ENCODE results near the gene LCN10.
A peak's percentile ranks its signal among the peaks of the same experiment; 100 is the strongest.

Gene LCN10

DNA sequence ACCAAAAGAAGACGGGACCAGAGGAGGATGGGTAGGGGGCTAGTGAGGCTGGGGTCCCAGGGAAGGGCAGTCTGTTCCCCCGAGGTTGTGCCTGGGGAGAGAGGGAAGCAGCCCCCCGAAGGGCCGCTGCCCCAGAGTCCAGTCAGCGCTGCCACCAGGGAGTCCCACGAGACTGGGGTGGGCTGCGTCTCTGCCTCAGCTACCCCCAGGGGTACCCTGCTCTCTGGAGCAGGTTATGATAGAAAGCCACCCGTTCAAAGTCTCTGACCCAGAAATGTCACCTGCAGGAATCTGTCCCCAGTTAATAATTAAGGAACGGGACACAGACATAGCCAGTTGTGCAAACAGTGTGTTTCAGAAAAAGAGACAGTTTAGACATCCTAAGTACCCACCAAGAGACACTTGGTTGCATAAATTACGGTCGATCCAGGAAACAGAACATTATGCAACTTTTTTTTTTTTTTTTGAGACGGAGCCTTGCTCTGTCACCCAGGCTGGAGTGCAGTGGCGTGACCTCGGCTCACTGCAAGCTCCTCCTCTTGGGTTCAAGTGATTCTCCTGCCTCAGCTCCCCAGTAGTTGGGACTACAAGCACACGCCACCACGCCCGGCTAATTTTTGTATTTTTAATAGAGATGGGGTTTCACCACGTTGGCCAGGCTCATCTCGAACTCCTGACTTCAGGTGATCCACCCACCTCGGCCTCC, 44.8 kb downstream of the LCN10 start:
- no peak for FAIRE-seq

DNA sequence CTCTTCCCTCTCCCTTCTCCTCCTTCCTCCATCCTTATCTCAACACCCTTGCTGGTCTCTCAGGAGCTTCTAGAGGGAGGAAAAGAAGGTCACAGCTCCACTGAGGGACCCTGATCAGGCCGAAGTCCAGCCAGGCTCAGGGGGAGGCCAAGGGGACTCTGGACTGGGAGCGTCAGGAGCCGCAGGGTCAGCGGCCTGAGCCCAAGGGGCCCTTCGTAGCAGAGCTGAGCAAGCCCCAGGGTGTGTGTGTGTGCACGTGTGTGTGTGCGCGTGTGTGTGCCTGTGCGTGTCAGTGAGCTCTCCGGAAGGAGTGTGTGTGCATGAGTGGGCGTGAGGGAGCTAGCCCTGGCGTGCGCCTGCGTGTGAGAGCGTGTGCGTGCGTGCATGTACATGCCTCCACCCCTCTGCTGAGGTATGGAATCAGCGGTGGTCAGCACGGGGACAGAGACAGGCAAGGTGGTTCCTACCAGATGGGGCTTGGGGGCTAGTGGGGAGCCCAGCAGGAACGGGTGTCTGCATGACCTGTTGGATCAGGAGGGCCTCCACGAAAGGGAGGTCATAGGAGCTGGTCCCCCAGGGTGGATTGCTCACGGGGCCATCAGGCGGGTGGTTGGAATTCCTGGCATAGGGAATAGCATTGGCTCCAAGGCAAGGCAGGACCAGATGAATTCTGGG, 45.5 kb downstream of the LCN10 start:
- FAIRE-seq, result no peak

DNA sequence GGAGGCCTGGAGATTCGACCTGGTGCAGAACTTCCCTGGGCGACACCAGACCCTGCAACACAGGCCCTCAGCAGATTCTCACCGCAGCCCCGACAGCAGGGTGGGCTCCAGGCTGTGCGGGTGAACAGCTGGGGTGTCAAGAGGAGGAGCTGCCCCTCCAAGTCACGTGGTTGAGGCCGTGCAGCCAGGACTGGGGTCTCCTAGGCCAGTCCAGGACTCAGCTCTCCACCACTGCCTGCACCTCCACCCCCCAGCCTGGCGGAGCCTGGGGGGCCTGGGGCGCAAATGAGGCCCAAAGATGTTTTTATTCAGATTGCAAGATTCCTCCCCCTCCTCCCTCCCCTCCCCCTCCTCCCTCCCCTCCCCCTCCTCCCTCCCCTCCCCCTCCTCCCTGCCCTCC, 46.2 kb downstream of the LCN10 start:
- FAIRE-seq, result no peak

DNA sequence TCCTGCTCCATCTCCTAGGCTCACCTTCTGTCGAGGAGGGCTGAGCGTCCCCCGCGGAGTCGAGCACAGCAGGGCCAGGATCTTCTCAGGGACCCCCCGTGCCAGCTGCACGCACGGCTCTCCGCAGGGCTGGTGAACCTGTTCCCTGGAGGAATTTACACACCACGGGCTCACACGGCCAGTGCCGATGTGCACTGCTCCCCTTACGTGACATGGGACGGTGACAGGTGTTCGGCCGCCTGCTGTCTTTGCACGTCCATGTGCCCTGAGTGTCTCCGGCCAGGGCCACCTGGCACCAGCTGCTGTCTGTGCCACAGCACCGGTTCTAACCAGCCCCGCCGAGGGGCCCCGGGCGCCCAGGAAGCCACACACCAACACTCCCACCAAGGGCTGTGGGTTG, 46.8 kb downstream of the LCN10 start:
- FAIRE-seq, result no peak

DNA sequence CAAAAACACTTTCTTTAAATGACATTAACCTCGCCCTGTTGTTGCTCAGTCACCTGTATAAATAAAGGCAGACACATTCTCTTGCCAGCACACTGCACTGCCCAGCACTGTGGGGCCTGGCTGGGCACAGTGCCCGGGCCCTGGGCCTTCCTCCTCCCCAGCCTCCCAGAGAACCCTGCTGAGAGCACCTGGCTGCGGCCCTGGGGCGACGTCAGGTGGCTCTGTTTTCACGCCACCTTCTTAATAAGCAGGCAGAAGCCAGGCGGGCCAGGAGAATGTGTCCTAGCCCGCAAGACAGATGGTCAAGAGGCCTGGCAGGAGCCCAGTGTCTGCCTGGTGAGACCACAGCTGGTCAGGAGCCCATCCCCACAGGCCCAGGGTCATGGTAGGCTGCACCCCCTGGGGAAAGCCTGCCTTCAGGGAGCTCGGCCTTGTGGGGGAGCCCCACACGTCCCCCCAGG, 47.3 kb downstream of the LCN10 start:
- no peak for FAIRE-seq

DNA sequence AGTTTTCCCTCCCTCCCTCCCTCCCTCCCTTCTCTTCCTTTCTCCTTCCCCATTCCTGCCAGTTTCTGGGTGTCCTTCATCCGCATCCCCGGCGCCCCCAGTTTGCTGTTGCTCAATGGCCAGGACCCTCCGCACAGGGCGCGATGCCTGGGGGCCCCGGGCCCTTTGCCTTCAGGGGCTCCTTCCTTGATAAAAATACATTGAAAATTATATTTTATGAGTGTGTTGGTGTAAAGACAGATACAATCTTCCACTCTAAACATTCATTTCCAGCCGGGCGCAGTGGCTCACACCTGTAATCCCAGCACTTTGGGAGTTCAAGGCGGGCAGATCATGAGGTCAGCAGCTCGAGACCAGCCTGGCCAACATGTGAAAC, 47.9 kb downstream of the LCN10 start:
- no peak for FAIRE-seq

DNA sequence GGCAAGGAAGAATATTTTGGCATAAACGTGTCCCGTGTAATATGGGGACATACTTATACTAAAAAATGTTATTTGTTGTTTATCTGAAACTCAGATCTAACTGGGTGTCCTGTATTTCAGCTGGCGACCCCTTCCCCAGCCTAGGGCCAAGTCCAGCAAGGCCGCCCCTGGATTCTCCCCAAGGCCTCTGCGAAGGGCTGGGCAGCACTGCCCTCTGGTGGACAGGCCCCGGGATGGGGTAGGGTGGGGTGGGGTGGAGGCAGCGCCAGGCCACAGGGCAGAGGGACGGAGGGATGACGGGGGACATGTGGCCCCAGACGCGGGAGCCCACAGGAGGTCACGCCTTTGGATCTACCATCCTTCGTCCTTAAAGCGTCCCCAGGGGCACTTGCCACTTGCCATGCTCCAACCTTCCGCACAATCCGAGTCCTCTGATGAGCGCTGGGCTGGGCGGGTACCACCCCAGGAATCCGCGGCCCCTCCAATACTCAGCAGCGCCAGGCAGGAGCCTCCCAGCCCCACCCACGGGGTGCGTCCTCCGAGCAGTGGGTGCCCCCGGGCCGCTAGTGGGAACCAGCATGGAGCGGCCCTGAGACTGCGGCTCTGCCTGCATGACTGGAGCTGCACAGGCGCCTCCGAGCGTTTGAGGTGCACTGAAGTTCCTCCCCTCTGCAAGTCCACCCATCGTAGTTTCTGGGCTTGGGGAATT, 48.4 kb downstream of the LCN10 start:
- no peak for FAIRE-seq

DNA sequence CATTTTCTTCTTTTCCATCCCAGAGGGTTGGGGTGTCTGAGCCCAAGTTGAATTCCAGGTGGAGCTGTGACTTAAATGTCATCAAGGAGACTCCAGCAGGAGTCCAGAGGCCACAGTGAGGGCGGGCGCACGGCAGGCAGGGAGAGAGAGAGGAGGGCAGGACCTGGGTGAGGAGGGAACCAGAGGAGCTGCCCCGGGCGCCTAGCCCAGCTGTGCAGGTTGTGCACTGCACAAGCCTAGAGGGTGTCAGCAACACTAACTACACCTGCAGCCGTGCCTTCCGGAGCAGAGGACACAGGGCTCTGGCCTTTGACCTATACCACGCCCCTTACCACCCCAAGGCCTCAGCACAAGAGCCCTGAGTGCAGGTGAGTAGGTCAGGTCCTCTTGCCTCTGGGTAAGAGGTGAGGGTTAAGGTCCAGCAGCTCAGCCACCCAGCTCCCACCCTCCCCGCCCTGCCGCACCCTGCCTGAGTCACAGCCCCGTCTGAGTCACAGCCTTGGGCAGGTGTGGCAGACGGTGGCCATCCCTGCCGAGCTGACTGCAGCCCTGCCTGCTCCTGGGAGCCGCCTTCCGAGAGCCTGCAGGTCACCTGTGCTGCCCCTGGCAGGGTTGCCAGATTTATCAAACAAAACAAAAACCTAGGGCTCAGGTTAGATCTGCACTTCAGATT, 49.1 kb downstream of the LCN10 start:
- no peak for FAIRE-seq

DNA sequence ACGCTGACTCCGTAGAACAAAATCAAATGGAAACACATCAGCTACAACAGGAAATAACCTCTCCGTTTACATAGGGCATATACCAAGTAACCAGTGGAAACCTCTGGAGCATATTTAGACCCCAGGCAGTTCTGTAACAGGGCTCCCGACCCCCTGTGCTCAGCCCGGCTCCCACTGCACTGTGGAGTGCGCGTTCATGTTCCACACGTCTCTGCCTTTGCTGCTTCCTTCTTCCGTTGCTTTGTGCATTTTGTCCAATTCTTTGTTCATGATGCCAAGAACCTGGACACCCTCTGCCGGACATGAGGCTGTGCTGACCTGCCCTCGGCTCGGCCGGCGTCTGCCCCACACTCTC, 49.6 kb downstream of the LCN10 start:
- no peak for FAIRE-seq

DNA sequence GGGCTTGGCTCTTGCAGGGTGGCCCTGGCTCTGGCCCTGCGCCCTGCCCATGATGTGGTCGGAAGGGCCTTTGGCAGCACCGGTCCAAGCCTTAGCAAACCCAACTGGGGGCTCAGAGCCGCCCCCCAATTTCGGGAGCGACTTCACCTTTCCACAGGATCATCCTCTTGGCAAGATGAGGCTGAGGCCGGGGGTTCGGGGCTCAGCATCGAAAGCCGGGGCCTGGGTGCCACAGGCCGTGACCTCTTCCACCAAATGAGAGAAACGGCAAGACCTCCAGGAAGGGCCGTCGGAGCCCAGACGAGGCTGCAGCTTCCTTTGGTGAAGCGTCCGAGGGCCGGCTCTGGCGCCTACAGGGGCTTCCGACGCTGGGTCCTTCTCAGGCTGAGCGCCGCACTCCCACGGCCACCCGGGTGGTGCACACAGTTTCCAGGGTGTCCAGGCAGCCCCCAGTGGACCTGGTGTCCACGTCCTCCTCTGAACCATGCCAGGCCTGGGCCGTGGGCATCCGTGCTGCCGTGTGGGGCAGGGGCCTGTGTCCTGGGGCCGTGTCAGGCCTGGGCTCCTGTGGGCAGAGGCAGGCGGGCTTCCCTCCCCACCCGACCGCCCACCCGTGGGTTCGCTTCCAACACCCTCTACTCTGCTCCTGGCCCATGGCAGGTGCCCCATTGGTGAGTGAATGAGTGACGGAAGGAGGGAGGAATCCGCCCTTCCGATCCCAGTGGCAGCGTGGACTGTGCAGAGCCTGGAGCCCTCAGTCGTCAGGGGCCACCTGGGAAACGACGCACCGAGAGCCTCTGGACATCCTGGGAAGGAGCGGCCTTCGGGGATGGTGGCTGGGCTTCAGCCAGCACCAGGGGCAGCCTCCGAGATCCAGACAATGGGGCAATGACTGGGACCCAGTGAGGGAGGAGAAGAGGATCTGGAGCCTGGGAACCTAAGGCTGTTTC, 50.3 kb downstream of the LCN10 start:
- FAIRE-seq, result no peak

DNA sequence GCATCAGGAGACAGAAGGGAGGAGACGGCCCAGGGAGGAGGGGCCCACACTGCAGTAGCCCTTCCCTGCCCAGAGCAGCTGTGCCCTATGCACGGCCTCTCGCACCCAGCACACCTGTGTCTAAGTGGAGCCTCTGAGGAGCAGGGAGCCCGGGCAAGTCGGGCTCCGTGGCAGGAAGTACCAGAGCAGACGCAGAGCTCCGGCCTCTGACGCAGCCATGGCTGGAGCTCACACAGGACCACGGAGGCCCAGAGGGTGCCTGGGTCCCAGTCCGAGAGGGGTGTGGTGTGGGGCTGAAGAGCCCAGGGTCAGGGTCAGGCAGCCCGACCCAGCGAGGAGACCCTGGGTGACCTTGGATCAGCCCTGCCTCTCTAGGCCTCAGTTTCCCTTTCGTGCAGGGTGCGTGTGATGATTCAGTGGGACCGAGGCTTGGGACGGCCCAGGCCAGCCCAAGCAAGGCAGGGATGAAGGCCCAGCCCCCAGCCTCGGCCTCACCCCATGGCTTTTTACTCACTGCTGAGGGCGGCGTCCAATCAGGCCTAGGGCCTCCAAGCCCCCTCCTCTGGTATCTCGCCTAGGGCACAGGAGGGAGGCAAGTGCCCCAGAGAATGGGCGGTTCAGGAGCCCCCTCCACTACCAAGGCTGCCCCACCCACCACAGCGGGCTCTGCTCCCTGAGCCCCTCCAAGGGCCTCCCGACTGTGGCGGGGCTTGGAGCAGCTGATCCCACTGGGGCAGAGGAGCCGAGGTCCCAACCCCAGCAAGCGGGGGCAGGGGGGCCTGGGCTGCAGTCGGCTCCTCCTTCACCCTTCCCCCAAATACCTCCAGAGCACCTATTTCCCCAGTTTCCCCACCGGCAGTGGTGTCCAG, 51.2 kb downstream of the LCN10 start:
- no peak for FAIRE-seq

DNA sequence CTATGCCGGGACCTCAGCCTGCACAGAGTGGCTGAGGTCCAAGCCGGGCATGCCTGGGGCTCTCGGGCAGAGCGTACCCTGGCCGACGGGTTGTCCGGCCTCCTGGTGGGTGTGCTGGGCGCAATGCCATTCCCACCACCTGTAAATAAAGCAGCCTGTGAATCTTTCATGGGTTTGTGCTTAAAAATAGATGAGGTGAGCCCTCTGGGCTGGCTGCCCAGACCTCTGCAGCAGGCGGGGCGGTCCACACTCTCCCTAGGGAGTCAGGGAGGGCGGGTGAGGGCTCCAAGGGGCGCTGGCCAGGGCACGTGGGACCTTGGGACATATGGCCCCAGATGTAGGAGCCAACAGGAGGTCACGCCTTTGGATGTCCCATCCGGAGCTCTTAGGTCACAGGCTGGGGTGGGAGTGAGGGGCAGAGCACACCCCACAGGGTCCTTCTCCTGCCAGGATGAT, 51.9 kb downstream of the LCN10 start:
- no peak for FAIRE-seq

DNA sequence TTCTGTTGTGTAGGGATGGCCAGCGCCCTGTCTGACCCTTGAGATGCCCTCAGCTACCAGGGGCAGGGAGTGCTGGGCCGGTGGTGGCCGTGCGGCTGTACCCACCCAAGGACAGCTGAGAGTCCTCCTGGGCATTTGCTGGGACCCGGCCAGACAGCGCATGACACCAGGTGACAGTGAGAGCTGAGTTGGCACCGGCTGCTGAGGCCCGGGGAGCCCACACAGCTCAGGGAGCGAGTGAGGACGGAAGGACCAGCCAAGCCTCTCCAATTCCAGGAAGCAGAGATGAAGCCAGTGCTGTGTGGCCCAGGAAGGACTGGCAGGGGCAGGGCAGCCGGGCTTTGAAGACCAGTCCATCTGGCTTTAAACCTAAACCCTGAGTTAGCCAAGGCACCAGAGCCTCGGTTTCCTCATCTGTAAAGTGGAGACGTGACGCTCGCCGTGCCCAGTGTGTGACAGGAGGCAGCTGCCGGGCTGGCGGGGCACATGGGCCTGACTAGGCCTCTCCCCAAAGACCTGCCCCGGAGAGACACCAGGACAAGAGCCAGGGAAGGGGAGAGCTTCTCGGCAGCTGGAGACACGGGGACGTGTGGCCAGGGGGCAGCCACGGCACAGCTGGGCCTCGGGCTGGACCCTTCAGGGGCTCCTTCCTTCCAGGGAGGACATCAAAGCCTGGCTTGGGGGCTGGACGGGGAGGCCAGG, 52.5 kb downstream of the LCN10 start:
- FAIRE-seq, result no peak

DNA sequence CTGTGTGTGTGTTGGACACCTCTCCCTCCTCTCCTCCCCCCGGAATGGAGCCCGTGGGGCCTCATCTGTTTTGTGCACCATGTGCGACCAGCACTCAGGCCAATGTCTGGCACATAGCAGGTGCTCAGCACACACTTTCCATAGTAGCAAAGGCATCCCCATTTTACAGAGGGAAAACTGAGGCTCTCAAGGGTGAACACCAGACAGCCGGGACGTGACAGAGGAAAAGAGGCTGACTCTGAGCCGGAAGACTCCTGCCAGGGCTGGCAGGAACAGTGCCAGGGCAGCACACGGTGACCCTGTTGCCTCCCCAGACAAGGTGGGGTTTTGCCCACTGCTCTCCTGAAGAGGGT, 53.7 kb downstream of the LCN10 start:
- no peak for FAIRE-seq

DNA sequence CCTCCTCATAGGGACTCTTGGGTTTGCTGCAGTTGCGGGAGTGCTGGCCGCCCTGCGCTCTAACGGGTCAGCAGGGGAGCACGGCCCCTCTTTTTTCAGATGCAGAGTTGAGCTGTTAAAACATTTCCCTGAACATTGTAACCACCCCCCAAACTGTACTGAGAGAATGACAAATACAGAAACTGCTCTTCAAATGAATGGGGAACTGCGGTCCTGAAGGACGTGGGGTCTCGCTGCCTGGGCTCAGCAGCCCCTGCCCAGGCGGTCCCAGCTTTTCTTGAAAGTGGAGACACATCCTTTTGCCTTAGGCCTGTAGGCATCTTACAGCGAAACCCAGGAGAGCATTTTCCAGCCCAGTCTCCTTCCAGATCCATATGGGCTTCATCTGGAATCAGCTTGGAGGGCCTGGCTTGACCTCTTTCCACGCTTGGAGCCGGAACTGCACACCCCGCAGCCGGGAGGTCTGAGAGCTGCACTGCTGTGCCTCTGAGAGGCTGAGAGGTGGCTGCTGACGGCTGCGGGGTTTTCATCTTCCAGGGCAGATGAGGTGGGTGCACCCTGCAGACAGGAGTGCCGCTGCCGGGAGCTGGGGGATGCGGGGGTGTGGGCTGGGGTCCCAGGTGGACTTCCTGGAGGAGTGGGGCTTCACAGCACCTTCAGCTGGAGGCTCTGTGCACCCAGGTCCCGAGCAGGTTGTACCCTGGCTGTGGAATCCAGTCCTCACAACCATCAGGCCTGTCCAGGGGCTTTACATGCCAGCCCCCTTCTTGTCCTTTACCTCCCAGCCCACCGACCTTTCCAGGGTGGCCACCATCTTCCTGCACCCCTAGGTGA, 54.2 kb downstream of the LCN10 start:
- FAIRE-seq, result peak; percentile 8
